Mucosa of descending colon (tissue), 3 donors: ENCODE measurements around the gene SPG7. TPM values are rescaled to one million over a fixed set of nuclear protein-coding genes. Genes with fewer than 3 reads are reported as not detected.

Experiments used
- ATAC-seq: fragments of 200-7000 bp; cut with Tn5 transposase; one replicate; pipeline ENCODE4 v1.9.1; 2020; ENCODE audit warnings: mild to moderate bottlenecking, moderate library complexity
- DNase-seq, 3 donors: peaks; one replicate each; pipeline ENCODE4 v3.0.0-alpha.2; 2020
- H3K36me3 ChIP-seq: fragments of 200-600 bp; one replicate; pipeline ENCODE4 v1.8.0; 2021; ENCODE audit warnings: low read depth, mild to moderate bottlenecking
- H3K4me1 ChIP-seq: fragments of 200-600 bp; one replicate; pipeline ENCODE4 v1.8.0; 2021; ENCODE audit warnings: low read depth, mild to moderate bottlenecking
- H3K4me3 ChIP-seq: fragments of 200-600 bp; one replicate; pipeline ENCODE4 v1.8.0; 2021; ENCODE audit warnings: mild to moderate bottlenecking
- H3K9me3 ChIP-seq: fragments of 200-600 bp; one replicate; pipeline ENCODE4 v1.8.0; 2021; ENCODE audit warnings: mild to moderate bottlenecking
- intact Hi-C, 2 donors: fragments of 100-400 bp; cut with DNase I in 1 of 2; cut with micrococcal nuclease in 1 of 2; formaldehyde crosslinking; loops; one replicate each; pipeline versions ENCODE4 v1.11.0 to v1.11.1; 2022; cut with DNase I, micrococcal nuclease
- total RNA-seq, 3 donors: library from RNA; stranded (reverse); fragmentation: NEBNext Ultra II Directional in 2 of 3; extraction: Animal tissue kit (Norgen Biotek cat#: 25700) in 2 of 3; gene quantifications; one replicate each; pipeline versions ENCODE4 v1.2.1 to v1.2.4, GENCODE V29; 2021 to 2023
- TF ChIP-seq, protein P1 (sequence below): fragments of 200-600 bp; IDR thresholded peaks from one replicate; pipeline ENCODE4 v1.8.0; 2022; ENCODE audit warnings: antibody characterized with exemption, mild to moderate bottlenecking
- donor health status: DM: no; HTN: no; CAD: no; lungs with moderate emphysema.
- donor health status: DM: no; HTN: no; CAD: no.
- donor health status: DM: no; HTN: yes; CAD: no.

The SPG7 gene
- total RNA-seq, 3 donors from 2014 or later: 112 to 137 (median 121) TPM

DNA sequence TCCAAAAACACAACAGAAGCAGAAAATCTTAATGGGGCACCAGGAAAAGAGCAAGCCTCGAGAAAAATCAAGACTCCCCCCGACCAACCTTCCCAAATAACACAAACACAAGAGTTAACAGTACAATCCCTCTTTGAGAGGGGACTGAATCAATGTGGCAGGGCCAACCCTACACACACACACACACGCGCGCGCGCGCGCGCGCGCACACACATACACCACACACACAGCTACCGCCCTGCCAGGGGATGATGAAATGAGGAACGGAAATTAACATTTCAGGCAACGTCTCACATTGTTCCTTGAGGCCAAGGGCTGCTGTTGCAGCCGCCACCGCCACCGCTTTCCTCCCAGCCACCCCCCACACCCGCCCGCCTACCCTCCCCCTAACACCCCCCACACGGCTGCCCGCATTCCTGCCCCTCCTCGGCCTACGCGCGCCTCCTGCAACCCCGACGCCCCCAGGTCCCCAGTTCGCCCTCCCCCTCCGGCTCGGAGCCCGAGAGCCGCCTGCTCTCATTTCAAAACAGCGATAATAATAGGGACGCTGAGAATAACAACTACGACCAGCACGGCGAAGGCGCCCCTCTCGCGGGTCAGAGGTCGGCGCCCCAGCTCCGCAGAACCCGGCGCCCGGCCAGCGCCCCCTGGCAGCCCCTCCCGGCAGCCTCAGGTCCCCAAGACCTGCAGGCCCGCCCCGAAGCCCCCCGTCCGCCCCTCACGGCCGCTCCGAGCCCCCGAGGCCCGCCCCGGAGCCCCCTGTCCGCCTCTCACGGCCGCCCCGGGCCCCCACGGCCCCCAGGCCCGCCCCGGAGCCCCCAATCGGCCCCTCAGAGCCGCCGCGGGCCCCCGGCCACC lies 18.9 kb upstream of the SPG7 start:
- peak overlapping the region; percentile 84 for H3K4me3 ChIP-seq
- TF ChIP-seq, protein P1, sequence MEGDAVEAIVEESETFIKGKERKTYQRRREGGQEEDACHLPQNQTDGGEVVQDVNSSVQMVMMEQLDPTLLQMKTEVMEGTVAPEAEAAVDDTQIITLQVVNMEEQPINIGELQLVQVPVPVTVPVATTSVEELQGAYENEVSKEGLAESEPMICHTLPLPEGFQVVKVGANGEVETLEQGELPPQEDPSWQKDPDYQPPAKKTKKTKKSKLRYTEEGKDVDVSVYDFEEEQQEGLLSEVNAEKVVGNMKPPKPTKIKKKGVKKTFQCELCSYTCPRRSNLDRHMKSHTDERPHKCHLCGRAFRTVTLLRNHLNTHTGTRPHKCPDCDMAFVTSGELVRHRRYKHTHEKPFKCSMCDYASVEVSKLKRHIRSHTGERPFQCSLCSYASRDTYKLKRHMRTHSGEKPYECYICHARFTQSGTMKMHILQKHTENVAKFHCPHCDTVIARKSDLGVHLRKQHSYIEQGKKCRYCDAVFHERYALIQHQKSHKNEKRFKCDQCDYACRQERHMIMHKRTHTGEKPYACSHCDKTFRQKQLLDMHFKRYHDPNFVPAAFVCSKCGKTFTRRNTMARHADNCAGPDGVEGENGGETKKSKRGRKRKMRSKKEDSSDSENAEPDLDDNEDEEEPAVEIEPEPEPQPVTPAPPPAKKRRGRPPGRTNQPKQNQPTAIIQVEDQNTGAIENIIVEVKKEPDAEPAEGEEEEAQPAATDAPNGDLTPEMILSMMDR: no peak
- intact Hi-C loops: no loop called here
- peaks cover 2% of the 10 kb centered on the region for H3K9me3 ChIP-seq
- peaks cover 4% of the 10 kb centered on the region for H3K36me3 ChIP-seq
- DNase-seq: peak; percentile 92 to 93 (median 92)
- peaks cover 36% of the 10 kb centered on the region for H3K4me1 ChIP-seq
- peak; percentile 69 for ATAC-seq

DNA sequence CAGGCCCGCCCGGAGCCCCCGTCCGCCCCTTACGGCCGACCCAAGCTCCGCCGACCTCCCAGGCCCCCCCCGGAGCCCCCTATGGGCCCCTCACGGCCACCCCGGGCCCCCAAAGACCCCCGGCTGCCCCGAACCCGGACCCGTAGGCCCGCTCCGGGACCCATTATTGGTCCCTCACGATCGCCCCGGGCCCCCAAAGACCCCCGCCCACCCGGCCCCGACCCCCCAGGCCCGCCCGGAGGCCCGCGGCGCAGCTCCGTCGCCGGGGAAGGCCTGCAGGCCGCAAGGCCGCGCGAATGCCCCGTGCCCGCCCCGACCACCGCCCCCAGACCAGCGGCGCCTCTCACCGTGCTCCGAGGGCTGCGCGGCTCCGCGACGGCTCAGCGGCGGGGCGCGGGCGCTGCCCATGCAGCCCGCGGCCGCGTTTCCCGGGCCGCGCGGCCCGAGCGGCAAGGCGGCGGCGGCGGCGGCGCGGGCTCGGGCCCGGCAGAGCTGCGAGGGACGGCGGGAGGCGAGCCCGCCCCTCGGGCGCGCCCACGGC lies 18.2 kb upstream of the SPG7 start:
- peak overlapping the region; percentile 84 for H3K4me3 ChIP-seq
- no peak for ATAC-seq

DNA sequence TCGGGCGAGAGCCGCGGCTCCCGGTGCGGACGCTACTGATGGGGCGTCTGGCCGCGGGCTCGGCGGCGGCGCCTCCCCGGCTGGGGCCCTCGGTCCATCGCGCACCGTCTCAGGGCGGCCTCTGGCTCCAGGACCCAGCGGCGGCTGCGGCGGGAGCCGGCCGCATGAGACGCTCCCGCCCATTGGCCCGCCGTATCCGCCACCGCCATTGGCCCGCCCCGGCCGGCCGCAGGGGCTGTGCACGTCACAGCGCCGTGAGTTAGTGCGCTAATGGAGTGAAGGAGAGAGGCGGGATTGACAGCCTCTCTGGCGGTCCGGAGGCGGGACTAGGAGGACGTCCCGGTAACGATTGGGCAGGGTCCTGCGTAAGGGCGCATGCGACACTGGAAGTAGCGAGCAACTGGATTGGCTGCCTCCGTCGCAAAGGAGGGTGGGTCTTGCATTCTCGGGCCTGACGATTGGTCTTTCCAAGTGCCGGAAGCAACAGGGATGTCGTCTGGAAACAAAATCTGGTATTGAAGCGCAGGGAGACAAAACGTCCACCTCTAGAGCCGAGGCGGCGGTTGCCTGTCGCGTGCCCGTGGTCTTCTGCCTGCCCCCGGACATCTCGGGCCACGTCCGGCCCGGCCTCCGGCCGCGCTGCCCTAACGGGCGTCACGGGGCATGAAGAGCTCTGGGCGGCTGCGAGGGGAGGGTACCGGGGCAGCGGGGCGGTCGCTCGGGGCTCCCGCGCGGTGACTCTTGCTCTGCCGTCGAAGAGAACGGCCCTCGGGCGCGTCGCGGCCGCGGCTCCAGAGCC lies 17.6 kb upstream of the SPG7 start, which contains the start of gene ANKRD11:
ANKRD11 (minus strand) TSS at position 123 of the 799 bp plus-strand sequence. CDS start 173,542 bp downstream, outside the sequence.
- Histone ChIP-seq H3K9me3 (peaks cover 2% of the 10 kb centered on the region), H3K4me3 (peak within 1 kb of the TSS; percentile 84), H3K4me1 (peaks cover 23% of the 10 kb centered on the region), H3K36me3 (peaks cover 4% of the 10 kb centered on the region)
- DNase-seq (peak; percentile 97 to 100 (median 98)), ATAC-seq (peak; percentile 94)
- TF ChIP-seq, protein P1: peak; percentile 16
- intact Hi-C loops: no loop called here

More for the DNA sequence above, 18.2 kb upstream of the SPG7 start:
- TF ChIP-seq, protein P1: no peak
- peaks cover 30% of the 10 kb centered on the region for H3K4me1 ChIP-seq
- H3K36me3 ChIP-seq: peaks cover 4% of the 10 kb centered on the region
- peak in 2 of 3 donors; percentile 65 for DNase-seq
- intact Hi-C loops: no loop called here
- peaks cover 2% of the 10 kb centered on the region for H3K9me3 ChIP-seq

DNA sequence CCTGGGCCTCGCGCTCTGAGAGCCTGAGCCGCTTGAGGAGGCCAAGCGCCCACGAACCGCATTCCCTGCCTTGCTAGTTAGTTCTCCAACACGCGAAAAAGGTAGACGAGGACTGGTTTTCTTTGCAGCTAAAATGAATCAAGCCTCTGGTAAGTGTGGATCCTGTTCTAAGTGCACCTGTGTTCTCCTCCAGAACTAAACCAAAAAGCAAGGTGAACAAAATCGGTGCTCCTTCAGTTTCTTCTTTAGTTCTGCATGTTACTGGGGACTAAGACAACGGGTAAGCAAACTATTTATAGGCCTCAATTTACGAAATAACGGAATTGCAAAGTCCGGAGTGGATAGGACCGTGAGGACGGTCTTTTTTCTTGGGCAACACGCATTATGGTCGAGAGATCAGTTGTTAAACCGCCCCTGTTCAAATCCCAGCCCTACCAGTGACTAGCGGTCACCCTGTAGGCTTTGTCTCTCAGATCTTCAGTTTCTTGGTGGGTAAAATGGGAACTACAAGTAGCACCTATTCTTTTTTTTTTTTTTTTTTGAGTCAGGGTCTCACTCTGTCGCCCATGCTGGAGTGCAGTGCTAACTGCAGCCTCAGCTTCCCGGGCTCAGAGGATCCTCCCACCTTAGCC lies 16.8 kb upstream of the SPG7 start:
- no peak for ATAC-seq
- Histone ChIP-seq H3K4me3 (peak overlapping the region; percentile 84), H3K9me3 (peaks cover 2% of the 10 kb centered on the region), H3K36me3 (peaks cover 4% of the 10 kb centered on the region), H3K4me1 (peaks cover 17% of the 10 kb centered on the region)
- intact Hi-C loops: no loop called here
- DNase-seq: no peak
- TF ChIP-seq, protein P1: no peak
